ENCODE measurements around the gene USP36. TPM values are rescaled to one million over a fixed set of nuclear protein-coding genes. Genes with fewer than 3 reads are reported as not detected.

The USP36 gene
- total RNA-seq, 1 donor from 2014 or later, result 19.5 TPM

DNA sequence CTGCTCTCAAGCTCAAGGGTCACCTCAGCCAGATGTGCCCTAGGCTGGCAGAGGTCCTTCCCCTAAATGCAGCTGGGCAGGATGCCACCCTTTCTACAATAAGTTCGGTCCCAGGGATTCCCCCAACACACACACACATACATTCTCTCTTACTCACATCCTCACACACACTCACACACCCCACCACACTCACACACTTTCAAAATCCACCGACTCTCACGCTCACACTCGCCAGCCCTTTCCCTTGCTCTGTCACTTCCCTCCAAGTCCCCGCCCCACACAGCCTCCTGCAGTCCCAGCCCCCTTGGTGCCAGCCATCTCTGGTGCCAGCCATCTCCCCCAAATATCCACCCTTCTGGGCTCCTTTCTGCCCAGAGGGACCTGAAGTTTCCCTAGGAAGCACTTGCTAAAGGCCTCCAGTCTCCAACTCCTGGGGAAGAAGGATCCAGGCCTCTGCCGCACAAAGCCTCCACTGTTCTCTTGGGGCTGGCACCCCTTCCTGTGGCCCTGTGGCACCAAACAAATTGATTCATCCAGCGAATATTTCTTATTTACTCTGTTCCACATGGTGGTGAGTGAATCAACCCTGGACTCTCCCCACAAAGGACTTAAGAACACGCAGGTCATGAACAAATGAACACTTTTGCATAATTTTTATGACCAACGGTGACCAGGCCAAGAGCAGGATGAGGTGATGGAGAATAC lies 3.8 kb upstream of the USP36 start:
- intact Hi-C loops (cut with DNase I), result no loop called here
- DNase-seq (ENCODE audit: low spot score), result no peak

DNA sequence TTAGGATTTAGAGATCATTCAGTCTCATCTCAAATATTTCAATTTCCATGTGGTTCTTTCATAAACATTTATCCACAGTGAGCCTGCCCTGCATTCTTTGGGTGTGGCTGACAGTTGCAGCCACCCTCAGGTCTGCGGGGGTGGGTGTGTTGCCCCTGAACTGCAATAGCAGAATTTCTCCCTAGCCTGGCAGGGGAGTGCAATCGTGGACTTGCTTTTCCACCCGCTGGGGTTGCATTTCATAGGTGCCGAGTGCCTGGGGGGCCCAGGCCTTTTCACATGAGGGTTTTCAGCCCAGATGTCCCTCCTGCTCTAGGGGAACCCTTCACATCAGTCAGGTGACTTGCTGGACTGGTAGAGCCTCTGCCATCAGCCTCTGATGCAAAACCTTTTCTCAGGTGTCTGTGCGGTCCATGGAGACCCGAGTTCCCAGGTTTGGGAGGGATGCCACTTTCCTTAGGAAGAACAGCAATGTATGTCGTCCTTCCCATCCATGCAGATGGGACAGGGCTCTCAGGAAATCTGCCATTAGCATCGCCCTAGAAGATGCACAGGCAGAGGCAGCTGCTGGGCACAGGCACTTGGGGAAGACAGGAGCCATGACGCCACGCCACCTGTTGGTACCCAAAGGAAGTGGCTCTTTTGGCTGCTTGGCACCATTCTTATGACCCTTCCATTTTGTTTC lies 2.4 kb upstream of the USP36 start:
- DNase-seq (ENCODE audit: low spot score), result no peak
- intact Hi-C loops (cut with DNase I), result no loop called here

DNA sequence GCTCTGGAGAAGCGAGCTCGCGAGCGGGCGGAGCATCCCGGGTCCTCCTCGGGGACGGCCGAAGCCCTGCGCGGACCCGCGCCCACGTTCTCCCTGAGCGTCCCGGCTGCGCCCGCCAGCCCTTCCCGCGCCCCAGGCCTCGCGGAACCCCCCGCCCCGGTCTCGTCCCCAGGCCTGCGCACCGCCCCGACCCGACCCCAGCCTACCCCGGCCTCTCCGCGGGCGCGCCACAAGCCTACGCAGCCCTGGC lies 159 bp downstream of the USP36 start:
- intact Hi-C loops (cut with DNase I), result no loop called here
- DNase-seq (ENCODE audit: low spot score), result no peak

DNA sequence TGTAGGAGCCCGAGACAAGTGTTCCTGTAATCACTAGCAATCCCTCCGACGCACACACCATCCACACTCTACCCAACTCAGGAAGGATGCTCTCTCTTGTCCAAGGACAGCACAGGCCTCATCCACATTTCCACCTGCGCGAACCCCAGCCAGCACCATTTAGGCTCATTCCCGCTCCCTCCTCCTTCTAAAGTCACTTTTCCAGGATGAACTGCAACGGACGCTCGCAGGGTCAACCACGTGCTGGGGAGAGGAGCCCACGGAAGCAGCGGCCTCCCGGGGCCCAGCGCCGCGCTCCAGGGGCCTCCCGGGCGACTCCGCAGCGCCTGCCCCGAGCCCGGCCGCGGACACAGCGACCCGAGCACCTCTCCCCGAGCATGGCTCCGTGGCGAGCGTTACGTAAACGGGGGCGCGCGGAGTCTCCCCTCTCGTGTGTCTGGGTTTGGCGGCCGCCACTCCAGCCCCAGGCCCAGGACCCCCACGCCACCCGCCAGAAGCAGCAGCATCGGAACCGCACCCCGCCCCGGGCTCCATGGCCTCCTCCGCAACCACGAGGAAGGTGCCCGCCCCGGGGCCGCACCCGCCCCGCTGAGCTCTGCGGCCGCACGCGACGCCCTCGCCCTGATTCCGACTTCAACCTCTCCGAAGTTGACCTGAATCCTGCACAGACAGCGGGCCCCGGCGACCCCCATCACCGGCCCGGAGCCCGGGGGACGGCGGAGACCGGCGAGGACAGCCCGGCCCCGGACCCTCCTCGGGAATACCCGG lies 668 bp downstream of the USP36 start:
- DNase-seq (ENCODE audit: low spot score), result peak; percentile 81
- intact Hi-C loops (cut with DNase I), result no loop called here

DNA sequence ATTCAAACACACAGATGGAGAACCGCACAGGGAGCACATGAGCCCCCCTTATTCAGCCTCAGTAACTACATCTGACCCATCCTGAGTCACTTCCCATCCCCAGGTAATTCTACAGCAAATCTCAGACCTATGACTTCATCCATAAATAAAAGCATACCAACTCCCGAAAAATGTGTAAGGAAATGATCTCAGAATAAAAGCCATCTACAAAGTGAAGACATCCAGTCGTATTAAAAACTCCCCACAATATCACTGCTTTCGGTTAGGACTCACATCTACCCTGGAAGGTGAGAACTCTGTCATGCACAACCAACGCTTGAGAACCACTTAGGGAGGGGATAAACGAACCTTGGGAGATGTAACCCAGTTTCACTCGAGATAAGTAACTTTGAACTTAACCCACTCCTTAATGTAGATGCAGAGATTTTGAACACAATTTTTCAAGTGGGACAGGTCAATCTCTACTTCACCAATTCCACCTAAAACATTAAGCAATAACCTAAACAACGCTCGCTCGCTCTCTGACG lies 1.3 kb downstream of the USP36 start:
- intact Hi-C loops (cut with DNase I), result no loop called here
- no peak for DNase-seq (ENCODE audit: low spot score)

DNA sequence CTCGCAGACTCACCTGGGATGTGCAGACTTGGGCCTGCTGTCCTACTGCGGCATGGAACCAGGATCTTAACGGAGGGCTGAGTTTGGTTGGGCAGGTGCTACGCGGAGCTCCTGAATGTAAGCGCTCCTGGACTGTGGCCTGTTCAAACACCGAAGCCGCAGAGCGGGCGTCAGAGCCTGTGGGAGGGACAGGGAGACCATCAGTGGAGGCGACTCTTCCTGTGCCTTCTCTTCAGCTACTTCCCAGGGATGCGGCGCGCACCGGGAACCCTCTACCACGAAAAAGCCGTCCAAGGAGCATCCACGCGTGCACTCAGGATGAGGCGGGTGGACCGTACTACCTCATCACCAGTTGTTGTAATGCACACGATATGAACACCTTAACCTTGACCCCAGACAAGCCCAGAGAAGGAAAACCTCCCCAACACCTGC lies 2.0 kb downstream of the USP36 start:
- intact Hi-C loops (cut with DNase I), result no loop called here
- no peak for DNase-seq (ENCODE audit: low spot score)

DNA sequence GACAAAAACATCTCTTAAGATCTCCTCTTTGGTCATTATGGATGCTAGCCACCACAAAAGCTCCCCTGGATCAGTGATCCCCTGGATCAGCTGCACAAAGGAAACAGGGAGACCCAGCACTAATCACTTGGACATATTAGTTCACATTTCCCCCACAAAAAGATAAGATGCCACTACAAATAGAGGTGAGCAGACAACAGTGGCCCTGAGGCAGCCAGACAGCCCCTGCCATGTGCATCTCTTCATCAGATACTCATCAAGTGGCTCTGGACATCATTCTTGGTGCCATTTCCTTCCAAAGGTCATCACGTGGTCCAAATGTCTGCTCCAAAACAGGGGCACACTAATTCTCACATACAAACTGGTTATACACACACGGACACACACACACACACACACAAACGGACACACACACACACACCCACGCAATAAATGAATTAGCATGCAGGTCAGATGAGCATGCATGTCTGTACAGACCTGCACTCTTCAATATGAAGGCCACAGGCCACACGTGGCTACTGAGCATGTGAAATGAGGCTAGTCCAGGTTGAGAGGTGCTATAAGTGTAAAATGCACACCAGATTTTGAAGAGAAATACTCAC lies 4.1 kb downstream of the USP36 start:
- no peak for DNase-seq (ENCODE audit: low spot score)
- intact Hi-C loops (cut with DNase I), result no loop called here

DNA sequence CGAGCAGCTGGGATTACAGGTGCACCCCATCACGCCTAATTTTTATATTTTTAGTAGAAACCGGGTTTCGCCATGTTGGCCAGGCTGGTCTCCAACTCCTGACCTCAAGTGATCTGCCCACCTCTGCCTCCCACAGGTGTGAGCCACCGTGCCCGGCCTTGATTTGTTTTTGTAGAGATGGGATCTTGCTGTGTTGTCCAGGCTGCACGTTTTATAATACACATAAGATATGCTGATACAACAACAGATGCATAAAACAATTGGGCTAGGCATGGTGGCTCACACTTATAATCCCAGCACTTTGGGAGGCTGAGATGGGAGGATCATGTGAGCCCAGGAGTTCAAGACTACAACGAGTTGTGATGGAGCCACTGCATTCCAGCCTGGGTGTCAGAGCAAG lies 6.0 kb downstream of the USP36 start:
- DNase-seq (ENCODE audit: low spot score), result no peak
- intact Hi-C loops (cut with DNase I), result no loop called here

DNA sequence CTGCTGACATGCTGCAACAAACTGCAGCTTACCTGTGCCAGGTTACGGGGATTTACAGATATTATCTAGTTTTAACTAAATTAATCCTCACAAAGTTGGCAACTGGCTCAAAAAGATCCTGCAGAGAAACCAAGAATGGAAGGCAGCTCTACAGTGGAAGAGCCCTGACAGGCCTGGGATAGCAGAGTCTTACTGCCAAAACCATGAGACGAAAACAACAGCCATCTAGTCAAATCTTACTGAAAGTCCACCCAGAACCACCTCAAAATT lies 8.1 kb downstream of the USP36 start:
- intact Hi-C loops (cut with DNase I), result no loop called here
- no peak for DNase-seq (ENCODE audit: low spot score)

DNA sequence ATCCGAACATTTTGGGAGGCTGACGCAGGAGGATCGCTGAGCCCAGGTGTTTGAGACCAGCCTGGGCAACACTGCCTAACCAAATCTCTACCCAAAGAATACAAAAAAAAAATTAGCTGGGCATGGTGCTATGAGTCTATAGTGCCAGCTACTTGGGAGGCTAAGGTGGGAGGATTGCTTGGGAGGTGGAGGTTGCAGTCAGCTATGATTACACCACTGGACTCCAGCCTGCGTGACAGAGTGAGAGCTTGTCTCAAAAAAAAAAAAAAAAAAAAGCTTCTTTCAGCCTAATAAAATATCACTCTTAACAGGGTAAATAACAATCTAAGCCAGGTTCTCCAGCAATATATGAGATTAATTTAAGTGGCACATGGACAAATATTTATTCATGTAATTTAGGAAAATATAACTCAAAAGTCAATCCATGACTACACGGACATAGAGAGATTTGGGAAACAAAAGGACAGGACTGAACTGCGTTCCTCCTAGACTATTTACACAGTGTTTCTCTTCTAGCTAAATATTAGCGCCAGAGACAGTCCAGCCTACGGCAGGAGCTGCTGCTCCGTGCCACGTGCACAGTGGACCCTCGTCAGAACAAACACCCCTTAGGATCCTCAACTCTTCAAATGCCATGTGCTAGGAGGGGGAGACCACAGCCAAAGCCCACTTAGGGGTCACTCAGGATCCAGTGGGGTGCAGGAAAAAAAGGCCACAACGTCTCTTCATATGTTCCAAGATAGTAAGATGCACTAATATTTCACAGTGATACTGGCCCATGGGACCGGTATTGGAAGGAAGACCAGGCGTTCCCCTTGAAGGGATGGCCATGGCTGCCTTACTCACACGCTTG lies 8.7 kb downstream of the USP36 start:
- intact Hi-C loops (cut with DNase I), result no loop called here
- DNase-seq (ENCODE audit: low spot score), result no peak

DNA sequence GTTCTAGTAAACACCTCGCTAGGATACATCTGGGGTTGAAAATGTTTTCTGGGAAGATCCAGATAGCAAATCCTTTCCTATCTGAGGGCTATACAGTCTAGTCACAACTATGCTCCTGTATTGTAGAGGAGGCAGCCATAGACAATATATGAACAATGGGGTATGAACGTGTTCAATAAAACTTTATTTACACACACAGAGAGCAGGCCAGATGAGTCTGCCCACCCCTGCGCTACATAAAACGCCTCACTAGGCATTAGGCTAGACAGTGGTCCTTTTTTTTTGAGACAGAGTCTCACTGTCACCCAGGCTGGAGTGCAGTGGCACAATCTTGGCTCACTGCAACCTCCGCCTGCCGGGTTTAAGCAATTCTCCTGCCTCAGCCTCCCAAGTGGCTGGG lies 11.1 kb downstream of the USP36 start:
- no peak for DNase-seq (ENCODE audit: low spot score)
- intact Hi-C loops (cut with DNase I), result no loop called here

DNA sequence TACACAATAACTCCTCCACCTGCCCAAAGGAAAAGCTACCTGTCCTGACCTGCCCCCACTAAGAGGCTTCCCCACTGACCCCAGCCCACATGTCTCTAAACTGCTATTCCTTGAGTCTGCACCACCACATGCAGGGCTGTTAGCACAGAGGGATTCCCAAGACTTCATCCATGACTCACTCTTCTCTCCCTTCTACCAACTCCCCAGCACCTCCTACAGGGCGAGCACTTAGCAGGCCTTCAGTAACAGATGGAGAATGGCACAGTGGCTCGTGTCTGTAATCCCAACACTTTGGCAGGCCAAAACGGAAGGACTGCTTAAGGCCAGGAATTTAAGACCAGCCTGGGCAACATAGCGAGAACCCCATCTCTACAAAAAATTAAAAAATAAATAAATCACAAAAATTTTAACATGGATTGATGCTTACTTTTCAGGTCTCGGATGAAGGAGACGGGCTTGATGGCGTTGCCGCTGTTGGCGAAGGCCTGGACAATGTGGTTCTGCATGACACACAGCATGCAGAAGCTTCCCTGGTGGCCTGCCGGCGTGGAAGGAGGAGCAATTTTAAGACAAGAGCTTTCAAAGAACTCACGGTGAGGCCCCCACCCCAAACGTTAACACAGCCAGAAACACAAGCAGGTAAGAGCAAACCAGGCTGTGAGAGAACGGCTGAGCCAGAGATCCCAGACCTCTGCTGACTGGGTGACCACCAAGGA lies 12.0 kb downstream of the USP36 start:
- intact Hi-C loops (cut with DNase I), result no loop called here
- DNase-seq (ENCODE audit: low spot score), result no peak

DNA sequence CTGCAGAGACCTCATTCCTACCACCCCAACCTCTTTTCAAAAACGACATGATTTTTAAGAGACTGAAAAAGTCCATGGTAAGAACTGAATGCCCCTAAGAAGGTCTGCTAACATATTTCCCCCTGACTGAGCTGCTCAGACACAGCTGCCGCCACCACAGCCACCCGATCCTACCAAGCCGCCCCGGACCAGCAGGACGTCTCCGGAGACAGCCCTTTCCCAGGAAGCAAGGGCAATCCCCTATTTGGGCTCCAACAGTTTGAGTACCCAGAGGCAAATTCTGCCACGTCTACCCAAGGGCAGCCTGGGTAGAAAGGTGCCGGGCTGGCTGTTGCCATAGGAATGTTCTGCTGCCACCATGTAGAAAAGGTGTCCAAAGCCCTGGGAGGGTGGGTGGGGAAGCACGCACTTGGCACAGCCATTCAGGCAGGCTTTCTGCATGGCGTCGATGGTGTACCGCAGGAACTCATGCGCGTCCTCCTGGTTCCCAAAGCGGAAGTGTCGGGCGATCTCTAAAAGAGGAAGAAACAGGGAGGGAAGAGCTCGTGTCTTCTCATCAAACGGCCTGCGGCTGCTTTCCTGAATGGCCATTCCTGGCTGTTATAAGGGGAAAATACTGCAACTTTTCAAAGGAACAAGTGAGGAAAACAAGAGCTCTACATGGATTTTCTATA lies 13.6 kb downstream of the USP36 start:
- intact Hi-C loops (cut with DNase I), result no loop called here
- DNase-seq (ENCODE audit: low spot score), result peak; percentile 85

DNA sequence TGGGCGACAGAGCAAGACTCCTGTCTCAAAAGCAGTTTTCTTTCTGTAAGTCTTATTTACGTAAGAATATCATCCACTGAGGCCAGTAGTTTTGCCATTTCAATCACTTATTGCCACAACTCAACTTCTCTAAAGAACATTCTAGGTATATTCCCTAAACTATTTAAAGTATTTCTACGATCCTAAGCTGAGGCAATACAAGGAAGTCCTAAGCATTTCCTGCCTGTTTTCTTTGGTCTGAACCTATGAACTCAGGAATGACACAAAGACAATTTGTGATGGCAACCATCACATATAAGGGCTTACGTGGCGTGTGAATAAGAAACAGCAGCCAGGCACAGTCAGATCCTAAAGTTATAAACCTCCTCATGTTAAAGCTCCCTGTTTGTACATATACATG lies 14.2 kb downstream of the USP36 start:
- intact Hi-C loops (cut with DNase I), result no loop called here
- no peak for DNase-seq (ENCODE audit: low spot score)

DNA sequence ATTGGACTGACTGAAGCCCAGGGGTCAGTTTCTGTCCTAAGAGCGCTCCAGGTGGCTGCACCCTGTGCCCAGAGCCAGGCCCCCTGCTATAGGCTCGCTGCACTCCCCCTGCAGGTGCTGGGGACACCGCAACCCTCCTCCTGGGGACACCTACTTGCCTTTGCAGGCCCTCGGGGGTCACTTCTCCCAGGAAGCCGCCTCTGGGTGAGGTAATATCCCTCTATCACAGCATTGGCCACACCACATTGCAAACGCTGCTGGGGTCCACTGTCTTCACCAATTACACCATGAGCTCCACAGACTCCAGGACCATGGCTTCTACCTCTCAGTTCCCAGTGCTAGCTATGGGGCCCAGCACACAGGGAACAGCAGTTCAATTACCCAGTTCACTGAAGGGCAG lies 14.9 kb downstream of the USP36 start:
- intact Hi-C loops (cut with DNase I), result no loop called here
- no peak for DNase-seq (ENCODE audit: low spot score)

DNA sequence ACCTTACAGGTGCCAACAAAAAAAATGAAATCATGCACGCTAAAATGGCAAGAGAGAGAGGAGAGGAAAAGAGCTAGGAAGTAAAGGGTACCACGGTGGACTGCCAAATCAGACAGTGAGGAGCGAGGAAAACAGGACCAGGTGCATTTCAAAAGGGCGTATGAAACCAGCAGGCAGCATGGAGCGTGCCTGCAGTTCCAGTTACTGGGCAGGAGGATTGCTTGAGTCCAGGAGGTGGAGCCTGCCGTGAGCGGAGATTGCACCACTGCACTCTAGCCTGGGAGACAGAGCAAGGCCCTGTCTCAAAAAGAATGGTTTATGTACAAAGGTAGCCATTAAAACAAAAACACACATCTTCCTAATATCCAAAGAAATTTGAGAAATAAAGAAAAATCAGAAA lies 16.4 kb downstream of the USP36 start:
- intact Hi-C loops (cut with DNase I), result no loop called here
- no peak for DNase-seq (ENCODE audit: low spot score)

DNA sequence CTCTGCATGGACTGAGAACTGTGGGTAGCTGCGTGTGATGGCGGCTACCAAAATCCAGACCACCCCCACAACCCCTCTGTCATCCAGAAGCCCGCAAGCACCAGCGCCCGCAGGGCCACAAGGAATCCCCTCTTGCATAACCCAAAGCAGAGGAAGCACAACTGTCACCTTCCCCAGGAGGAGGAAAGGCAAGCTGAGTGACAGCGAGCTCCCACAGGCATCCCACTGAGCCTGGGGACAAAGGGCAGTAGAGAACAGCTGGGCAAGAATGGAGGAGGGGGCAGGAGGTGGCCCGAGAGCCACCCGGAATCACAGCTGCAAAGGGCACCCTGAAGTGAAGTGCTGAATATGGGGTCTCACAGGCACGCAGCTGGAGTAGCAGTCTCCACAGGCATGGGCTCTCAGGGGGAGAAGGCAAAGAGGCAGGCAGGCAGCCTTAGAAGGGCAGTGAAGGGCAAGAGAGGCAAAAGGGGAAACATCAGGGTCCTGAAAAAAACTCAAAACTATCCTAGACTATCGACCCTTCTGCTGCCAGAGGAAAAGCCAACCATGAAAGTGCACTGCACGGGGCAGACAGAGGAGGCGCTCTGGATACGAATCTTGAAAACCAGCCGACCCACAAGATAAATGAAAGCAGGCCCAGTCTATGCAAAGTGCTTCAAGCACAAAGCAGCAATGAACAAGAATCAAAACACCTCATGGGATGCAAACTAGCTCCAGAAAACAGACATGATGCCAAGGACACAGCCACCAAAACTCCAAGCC lies 17.1 kb downstream of the USP36 start:
- intact Hi-C loops (cut with DNase I), result no loop called here
- no peak for DNase-seq (ENCODE audit: low spot score)

DNA sequence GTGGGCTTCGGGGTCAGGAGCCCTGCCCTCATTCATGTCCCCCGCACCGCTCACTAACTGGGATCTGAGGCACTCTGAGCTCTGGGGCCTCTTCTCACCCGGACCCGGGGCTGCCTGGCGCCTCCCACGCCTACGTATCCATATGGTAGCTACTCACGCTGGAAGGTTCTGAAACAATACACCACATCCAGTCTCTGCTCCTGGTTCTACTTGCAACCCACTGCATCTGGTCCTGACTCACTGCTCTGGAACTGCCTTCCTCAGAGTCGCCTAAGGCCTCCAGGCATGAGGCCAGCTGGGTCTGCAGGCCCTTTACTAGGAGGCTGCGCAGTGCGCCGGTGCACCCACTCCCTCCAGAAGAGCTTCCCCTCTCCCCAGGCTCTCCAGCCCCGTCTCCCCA lies 18.1 kb downstream of the USP36 start:
- no peak for DNase-seq (ENCODE audit: low spot score)
- intact Hi-C loops (cut with DNase I), result no loop called here

Data from cardiac septum (tissue), 1 donor.